GM12892 (cell line): ENCODE measurements around the gene IFNLR1.
A peak's percentile ranks its signal among the peaks of the same experiment; 100 is the strongest.

Experiments used
- DNase-seq: peaks from one replicate; pipeline ENCODE4 v3.0.0; 2011; ENCODE audit not compliant: insufficient read length
- FAIRE-seq: peaks from 2 replicates; lab custom pipeline; 2011; peaks lifted over from hg19 to GRCh38; lab: Jason Lieb, UNC
- POLR2A ChIP-seq: IDR thresholded peaks from 2 replicates; pipeline ENCODE4 v1.6.1; 2011; ENCODE audit warnings: low read depth, low read length, control low read depth
- POLR2AphosphoS5 ChIP-seq: IDR thresholded peaks from 2 replicates; pipeline ENCODE4 v1.6.1; 2011; ENCODE audit warnings: low read depth, low read length, control low read depth
- TAF1 ChIP-seq: IDR thresholded peaks from 2 replicates; pipeline ENCODE4 v1.6.1; 2011; ENCODE audit warnings: low read depth, mild to moderate bottlenecking, control low read depth, low read length, borderline replicate concordance

Gene IFNLR1

GRCh38 chr1:24202987-24203386 lies 15.9 kb upstream of the IFNLR1 start:
- FAIRE-seq (no peak), DNase-seq (no peak)
- TF ChIP-seq POLR2AphosphoS5 (no peak), POLR2A (no peak), TAF1 (no peak)

GRCh38 chr1:24202556-24202955 lies 15.5 kb upstream of the IFNLR1 start:
- FAIRE-seq (no peak), DNase-seq (no peak)
- TF ChIP-seq POLR2A = no peak
- no peak for TF ChIP-seq TAF1
- TF ChIP-seq POLR2AphosphoS5 = no peak

GRCh38 chr1:24201941-24202440 lies 14.9 kb upstream of the IFNLR1 start:
- DNase-seq (no peak), FAIRE-seq (peak; percentile 90)
- no peak for TF ChIP-seq POLR2AphosphoS5
- no peak for TF ChIP-seq TAF1
- TF ChIP-seq POLR2A = no peak

- peak; percentile 95 for FAIRE-seq
- TF ChIP-seq TAF1 (no peak), POLR2AphosphoS5 (no peak), POLR2A (no peak)
- DNase-seq = peak; percentile 50
Measured at GRCh38 chr1:24199291-24199900, 12.3 kb upstream of the IFNLR1 start.

- FAIRE-seq (no peak), DNase-seq (no peak)
Measured at GRCh38 chr1:24198766-24199165, 11.7 kb upstream of the IFNLR1 start.

GRCh38 chr1:24195874-24196273 lies 8.8 kb upstream of the IFNLR1 start:
- DNase-seq = no peak
- no peak for FAIRE-seq
- TF ChIP-seq TAF1 (no peak), POLR2AphosphoS5 (no peak), POLR2A (no peak)

More at GRCh38 chr1:24198766-24199165, 11.7 kb upstream of the IFNLR1 start:
- TF ChIP-seq POLR2A = no peak
- TF ChIP-seq POLR2AphosphoS5 = no peak
- TF ChIP-seq TAF1 = no peak

GRCh38 chr1:24195136-24195535 lies 8.0 kb upstream of the IFNLR1 start:
- no peak for TF ChIP-seq TAF1
- TF ChIP-seq POLR2A = no peak
- no peak for TF ChIP-seq POLR2AphosphoS5
- DNase-seq (no peak), FAIRE-seq (no peak)

GRCh38 chr1:24193046-24193445 lies 6.0 kb upstream of the IFNLR1 start:
- FAIRE-seq (no peak), DNase-seq (no peak)
- TF ChIP-seq POLR2A = no peak
- no peak for TF ChIP-seq TAF1
- no peak for TF ChIP-seq POLR2AphosphoS5

- peak; percentile 46 for DNase-seq
- no peak for TF ChIP-seq POLR2A
- FAIRE-seq = peak; percentile 87
Measured at GRCh38 chr1:24191860-24192259, 4.8 kb upstream of the IFNLR1 start.

- FAIRE-seq (peak; percentile 92), DNase-seq (peak; percentile 50)
- TF ChIP-seq POLR2AphosphoS5 (peak; percentile 48; the same call in 1 of the 2 replicates), TAF1 (no peak)
Measured at GRCh38 chr1:24190983-24191461, 3.9 kb upstream of the IFNLR1 start.

GRCh38 chr1:24189528-24189927 lies 2.4 kb upstream of the IFNLR1 start:
- peak; percentile 30 for DNase-seq
- peak; percentile 94 for FAIRE-seq
- TF ChIP-seq TAF1 = no peak
- no peak for TF ChIP-seq POLR2AphosphoS5
- TF ChIP-seq POLR2A = no peak

- TF ChIP-seq TAF1 = no peak
- TF ChIP-seq POLR2A = no peak
- no peak for TF ChIP-seq POLR2AphosphoS5
- DNase-seq (no peak), FAIRE-seq (peak; percentile 70)
Measured at GRCh38 chr1:24186711-24186992, 437 bp downstream of the IFNLR1 start.
